CD4-positive, alpha-beta T cell treated with Interleukin-15 for 1 hour (primary cell): ENCODE measurements around the gene DYRK1A.
"Not testable (repeated sequence)": the region's sequence is repeated elsewhere in the genome, so short reads cannot be mapped to it uniquely, and the experiment has no call there.

Source experiments
- DNase-seq: peaks from one replicate; pipeline ENCODE4 v3.0.0-alpha.2; 2020

DYRK1A gene

DNA sequence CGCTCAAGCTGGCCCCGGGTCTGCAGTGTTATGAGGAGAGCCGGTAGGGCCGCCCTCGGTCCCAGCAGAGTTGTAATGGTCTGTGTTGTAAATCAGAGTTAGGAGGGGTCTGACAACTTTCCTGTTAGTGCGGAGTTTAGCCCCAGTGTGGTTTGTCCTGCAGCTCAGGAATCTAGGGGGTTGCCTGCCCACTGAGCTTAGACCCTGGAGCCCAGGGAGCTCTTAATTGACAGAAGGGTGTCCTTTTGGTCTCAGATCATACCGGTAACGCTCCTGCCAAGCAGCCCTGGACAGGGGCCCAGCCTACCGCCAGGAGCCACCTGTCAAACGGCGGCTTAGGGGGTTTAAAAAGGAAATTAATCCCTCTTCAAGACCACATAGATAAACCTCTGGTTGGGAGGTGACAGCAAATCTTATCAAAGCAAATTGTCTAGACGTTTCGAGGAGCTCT, 164.4 kb downstream of the DYRK1A start:
- DNase-seq, result no peak

DNA sequence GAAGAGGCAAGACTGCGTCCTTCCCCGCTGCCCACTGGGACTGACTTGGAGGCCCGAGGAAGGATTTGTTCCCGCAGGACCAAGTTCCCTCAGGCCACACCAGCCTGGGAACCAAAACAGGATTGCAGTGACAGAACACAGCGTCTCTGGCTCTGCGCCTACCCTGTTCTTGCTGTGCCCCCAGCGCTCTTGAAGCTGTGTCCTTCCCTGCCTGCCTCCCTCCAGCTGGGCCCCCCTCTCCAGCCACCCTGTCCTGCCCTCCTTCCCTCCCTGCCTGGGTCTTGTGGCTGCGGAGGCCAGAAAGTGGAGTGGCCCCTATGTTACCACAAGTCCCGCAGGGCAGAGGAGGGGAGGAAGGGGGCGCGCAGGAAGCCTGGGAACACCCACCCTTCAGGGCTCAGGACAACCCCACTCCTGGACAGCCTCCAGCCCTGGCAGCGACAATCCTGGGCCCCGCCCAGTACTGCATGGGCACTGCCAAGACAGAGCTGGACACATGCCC, 164.9 kb downstream of the DYRK1A start:
- DNase-seq, result no peak

GRCh38 chr21:37532868-37533780, 166.6 kb downstream of the DYRK1A start:
- no peak for DNase-seq

GRCh38 chr21:37534431-37534830, 167.9 kb downstream of the DYRK1A start:
- DNase-seq, result no peak

- DNase-seq, result no peak
Measured at GRCh38 chr21:37535130-37535529, 168.6 kb downstream of the DYRK1A start.

DNA sequence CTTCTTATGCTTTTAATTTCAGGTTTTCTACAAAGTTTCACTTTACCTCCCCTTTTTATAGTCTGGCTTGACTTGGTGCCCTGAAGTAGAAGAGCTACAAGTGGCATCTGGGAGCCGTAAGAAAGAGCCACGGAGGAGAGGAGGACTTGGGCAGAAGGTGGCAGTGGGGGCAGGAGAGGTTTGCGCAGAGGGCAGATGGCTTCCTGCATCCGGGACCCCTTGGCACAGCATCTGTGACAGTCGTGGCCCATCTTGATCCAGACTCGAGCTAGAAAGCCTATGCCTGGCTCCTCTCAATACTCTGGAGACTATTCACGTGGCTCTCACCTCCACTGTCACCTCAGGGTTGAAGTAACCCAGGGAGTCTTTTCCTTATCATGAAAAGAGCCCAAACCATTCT, 169.1 kb downstream of the DYRK1A start:
- DNase-seq, result no peak

DNA sequence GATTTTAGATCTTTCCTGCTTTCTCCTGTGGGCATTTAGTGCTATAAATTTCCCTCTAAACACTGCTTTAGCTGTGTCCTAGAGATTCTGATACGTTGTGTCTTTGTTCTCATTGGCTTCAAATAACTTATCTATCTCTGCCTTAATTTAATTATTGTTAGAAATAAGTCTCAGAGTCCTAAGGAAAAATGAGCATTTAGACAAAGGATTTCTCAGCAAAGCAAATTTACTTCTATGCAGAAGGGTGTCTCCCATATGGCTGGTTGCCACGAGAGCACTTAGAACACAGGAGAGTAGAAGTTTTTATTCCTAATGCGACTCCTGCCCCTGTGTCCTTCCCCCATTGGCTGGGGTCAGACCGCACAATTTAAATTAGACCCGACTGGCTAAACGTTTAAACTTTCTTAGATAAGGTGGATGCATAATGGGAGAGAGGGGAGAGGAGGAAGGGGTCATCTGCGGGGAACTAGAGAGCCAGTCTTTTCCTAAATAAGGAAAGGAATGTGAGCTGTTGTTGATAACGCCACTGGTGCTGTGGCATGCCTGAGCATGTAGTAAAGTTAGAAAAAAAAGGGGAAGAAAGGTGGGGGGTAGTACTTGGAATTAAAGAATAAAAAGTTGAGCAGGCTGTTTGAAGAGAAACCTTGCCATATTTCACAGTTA, 170.2 kb downstream of the DYRK1A start:
- no peak for DNase-seq

DNA sequence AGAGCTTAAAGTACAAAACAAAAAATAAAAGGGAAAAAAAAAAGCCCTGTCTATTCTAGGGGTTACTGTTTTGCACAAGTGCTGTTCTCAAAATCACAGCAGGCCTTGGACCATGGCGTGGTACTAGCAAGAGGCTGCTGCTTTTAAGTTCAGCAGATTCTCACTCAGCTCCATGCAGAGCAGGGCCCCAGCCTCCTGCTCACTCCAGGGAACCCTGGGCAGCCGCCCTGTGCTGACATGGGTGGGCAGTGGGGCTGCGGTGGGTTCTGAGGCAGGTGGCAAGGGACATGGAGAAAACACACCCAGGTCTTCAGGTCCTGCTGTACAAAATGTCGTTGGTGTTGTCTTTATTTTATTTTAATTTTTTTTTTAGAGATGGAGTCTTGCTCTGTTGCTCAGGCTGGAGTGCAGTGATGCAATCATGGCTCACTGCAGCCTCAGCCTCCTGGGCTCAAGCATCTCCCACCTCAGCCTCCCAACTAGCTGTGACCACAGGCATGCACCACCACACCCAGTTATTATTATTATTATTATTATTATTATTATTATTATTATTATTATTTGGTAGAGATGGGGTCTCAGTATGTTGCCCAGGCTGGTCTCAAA, 170.9 kb downstream of the DYRK1A start:
- no peak for DNase-seq

DNA sequence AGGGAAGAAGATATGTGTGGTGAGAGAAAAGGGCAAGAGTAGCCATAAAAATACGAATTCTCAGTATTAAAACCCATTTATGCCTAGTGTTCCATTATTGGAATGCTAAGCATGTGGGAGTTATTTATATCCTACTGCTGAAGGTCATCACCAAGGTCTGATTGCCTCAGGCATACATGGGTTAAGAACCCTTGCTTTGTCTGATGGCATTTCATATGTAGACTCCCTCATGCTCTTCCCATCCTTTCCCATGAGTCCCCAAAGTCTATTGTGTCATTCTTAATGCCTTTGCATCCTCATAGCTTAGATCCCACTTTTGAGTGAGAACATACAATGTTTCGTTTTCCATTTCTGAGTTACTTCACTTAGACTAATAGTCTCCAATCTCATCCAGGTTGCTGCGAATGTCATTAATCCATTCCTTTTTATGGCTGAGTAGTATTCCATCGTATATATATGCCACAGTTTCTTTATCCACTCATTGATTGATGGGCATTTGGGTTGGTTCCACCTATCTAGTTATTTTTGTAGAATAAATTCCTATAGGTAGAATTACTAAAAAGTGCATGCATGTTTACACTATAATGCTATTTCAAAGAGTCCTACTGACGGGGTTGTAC, 172.5 kb downstream of the DYRK1A start:
- DNase-seq, result no peak

DNA sequence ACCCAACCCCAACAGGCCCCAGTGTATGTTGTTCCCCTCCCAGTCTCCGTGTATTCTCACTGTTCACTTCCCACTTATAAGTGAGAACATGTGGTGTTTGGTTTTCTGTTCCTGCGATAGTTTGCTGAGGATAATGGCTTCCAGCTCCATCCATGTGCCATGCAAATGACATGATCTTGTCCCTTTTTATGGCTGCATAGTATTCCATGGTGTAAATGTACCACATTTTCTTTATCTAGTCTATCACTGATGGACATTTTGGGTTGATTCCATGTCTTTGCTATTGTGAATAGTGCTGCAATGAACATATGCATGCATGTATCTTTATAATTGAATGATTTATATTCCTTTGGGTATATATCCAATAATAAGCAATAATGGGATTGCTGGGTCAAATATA, 174.6 kb downstream of the DYRK1A start:
- not testable (repeated sequence) for DNase-seq

- DNase-seq, result no peak
Measured at GRCh38 chr21:37542512-37542911, 175.9 kb downstream of the DYRK1A start.

- no peak for DNase-seq
Measured at GRCh38 chr21:37546299-37546908, 179.8 kb downstream of the DYRK1A start.

GRCh38 chr21:37546949-37547614, 180.5 kb downstream of the DYRK1A start:
- no peak for DNase-seq

DNA sequence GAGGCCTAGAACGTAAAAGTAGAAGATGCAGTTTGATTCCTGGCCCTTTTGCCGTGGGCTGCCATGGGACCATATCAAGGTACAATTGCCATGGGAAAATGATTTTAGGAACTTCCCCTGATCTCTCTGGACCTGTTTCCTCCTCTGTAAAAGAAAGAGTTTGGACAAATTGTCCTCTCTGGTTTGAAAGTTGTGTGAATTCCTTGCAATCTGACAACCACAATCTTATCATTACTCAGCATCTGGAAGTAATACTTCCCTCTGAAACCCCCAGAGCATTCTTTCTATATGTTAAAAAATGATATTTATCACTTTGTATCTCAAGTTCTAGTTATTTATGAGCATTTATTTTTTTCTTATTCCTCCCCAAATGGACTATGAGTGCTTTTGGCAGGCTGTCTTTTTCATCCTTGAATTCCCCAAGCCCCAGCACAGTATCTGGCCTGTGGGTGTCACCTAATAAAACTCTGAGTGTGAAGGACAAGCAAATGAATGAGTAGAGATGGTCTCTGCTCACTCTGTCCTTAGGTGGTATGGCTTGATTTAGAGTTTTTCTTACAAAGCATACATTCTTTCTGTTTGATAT, 181.1 kb downstream of the DYRK1A start:
- DNase-seq, result no peak

GRCh38 chr21:37548521-37548981, 182.0 kb downstream of the DYRK1A start:
- no peak for DNase-seq

DNA sequence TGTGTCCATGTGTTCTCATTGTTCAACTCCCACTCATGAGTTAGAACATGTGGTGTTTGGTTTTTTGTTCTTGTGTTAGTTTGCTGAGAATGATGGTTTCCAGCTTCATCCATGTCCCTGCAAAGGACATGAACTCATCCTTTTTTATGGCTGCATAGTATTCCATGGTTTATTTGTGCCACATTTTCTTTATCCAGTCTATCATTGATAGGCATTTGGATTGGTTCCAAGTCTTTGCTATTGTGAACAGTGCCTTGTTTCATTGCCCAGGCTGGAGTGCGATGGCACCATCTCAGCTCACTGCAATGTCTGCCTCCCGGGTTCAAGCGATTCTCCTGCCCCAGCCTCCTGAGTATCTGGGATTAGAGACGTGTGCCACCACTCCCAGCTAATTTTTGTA, 183.2 kb downstream of the DYRK1A start:
- not testable (repeated sequence) for DNase-seq

- no peak for DNase-seq
Measured at GRCh38 chr21:37550157-37550556, 183.6 kb downstream of the DYRK1A start.

GRCh38 chr21:37550618-37551330, 184.2 kb downstream of the DYRK1A start:
- no peak for DNase-seq

DNA sequence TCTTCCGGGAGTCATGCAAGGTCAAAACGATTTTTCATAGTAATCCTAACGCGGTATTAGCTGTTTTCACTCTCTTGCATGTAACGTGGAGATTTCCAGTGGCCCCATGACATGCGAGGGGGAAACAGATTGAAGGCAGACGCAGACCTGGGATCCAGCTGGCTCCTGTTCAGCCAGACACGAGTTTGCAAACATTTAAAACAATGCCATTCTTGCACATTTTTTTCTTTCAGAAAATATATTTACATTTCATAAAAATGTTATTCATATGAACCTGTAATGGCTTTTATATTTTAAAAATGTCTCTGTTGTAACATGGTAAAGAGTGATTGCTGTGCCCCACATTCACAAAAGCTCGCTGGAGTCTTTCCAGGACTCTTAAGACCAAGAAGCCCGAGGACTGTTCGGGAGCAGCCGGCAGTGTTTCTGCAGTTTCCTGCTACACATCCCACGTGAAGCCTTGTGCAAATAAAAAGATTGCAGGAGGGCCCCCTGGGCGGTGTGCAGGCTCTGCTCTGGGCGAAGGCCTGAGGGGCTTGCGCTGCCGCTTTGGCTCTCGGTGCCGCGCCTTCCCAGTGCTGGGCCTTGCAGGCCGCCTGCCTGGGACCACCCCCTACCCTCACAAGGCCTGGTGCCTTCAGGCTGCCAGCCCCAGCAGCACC, 184.9 kb downstream of the DYRK1A start:
- DNase-seq, result no peak

DNA sequence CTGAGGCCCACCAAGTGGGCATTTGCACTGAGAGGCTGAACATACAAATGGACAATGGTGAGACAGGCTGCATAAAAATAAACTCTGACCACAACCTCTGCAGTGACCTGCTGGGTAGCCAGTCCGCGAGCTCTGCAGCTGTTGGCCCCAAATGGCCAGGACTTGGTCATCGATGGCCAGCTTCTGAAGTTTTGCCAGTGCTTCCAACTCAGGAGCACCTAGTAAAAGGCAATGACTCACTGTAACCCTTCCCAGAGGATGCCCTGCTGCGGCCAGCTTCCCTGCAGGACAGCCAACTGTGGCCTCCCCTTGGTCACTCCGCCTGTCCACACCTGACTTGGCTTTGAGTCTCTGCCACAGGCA, 185.4 kb downstream of the DYRK1A start:
- no peak for DNase-seq
